DOHH2 (cell line): ENCODE data around the gene ZNF284.

Experiments
- EZH2phosphoT487 ChIP-seq: fragments of 200-600 bp; sonication (generic); IDR thresholded peaks from 2 replicates; pipeline ENCODE4 v1.6.1; 2017; ENCODE audit warnings: borderline replicate concordance, mild to moderate bottlenecking, antibody characterized with exemption, low read length, moderate library complexity, mixed read lengths
- TF ChIP-seq, protein P1 (sequence below): fragments of 200-600 bp; sonication (generic); IDR thresholded peaks from one replicate; pipeline ENCODE4 v1.5.1; 2014; ENCODE audit warnings: antibody characterized with exemption, mild to moderate bottlenecking, low read depth, low read length; ENCODE audit not compliant: poor library complexity, severe bottlenecking

GRCh38 chr19:44112802-44113137, 40.8 kb downstream of the ZNF284 start:
- TF ChIP-seq, protein P1, sequence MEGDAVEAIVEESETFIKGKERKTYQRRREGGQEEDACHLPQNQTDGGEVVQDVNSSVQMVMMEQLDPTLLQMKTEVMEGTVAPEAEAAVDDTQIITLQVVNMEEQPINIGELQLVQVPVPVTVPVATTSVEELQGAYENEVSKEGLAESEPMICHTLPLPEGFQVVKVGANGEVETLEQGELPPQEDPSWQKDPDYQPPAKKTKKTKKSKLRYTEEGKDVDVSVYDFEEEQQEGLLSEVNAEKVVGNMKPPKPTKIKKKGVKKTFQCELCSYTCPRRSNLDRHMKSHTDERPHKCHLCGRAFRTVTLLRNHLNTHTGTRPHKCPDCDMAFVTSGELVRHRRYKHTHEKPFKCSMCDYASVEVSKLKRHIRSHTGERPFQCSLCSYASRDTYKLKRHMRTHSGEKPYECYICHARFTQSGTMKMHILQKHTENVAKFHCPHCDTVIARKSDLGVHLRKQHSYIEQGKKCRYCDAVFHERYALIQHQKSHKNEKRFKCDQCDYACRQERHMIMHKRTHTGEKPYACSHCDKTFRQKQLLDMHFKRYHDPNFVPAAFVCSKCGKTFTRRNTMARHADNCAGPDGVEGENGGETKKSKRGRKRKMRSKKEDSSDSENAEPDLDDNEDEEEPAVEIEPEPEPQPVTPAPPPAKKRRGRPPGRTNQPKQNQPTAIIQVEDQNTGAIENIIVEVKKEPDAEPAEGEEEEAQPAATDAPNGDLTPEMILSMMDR = no peak
- TF ChIP-seq EZH2phosphoT487 = no peak
